Left renal pelvis (tissue), 4 donors: Measurements from ENCODE around the gene PIK3R1. TPM values are rescaled to one million over a fixed set of nuclear protein-coding genes. Genes with fewer than 3 reads are reported as not detected.

Experiments used
- DNase-seq, 4 donors: peaks; one replicate each; pipeline ENCODE4 v3.0.0-alpha.2; 2013; ENCODE audit warnings: low read depth in 4 of 4, low spot score in 3 of 4
- polyA plus RNA-seq, 4 donors: library from polyadenylated mRNA; unstranded; fragments of 120-200 nt; gene quantifications; one replicate each; pipeline ENCODE4 v1.2.1, GENCODE V29; 2013; ENCODE audit not compliant: insufficient read length in 4 of 4

PIK3R1 gene
- polyA plus RNA-seq, 4 donors = 72.4 to 139 (median 92.4) TPM

DNA sequence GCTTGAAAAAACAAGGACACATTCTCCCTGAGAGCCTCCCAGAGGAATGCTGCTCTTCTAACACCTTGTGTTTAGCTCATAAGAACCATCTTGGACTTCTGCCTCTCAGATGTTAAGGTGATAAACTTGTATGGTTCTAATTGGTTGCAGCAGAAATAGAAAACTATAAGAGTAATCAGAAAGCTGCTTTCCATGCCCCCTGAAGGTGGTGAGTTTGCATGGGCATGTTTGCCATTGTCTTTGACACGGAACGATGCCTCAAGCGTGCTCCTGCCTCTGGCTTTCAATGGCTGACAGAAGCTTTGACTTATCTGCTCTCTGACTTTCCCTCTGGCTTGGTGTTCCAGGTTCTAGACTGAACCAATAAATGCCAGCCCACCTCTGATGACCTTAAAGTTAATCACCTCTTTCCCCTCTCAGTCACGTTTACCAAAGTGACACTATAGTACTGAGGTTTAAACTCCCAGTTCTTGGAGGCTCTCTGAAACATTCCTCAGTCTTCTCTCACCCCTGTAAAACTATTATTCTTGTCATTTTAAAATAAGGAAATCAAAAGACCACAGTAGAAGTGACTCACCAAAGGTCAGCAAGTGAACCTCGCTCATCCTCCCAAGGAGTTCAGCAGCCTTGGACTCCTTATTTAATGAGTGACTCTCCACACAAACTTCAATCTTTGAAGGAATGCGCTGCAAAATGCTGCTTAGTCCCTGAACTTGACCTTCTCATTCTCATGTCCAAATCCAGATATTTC, 103.6 kb downstream of the PIK3R1 start:
- DNase-seq = no peak

DNA sequence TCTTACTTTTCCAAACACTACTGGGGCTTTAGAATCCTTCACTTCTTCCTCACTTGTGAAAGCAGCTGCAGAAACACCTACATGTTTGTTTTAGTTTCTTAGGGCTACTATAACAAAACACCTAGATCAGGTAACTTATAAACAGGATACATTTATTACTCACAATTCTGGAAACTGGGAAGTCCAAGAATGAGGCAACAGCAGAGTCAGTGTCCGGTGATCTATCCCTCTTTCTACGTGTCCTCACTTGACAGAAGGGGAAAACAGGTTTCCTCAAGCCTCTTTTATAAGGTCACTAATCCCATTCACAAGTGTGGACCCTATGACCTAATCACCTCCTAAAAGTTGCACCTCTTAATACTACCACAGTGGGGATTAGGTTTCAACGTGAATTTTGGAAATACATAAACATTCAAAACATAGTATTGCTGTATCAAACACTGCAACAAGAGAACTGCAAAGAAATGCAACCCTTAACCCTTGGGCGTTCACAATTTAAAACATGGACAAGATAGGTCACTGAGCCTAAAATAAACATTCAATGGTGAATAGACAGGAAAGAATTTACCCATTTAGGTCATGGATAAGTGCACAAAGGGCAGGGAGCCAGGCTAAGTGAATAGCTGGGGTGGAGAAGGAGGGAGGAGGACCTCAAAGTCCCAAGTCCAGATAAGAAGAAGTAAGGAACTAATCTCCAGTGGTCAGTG, 104.3 kb downstream of the PIK3R1 start:
- DNase-seq = no peak

DNA sequence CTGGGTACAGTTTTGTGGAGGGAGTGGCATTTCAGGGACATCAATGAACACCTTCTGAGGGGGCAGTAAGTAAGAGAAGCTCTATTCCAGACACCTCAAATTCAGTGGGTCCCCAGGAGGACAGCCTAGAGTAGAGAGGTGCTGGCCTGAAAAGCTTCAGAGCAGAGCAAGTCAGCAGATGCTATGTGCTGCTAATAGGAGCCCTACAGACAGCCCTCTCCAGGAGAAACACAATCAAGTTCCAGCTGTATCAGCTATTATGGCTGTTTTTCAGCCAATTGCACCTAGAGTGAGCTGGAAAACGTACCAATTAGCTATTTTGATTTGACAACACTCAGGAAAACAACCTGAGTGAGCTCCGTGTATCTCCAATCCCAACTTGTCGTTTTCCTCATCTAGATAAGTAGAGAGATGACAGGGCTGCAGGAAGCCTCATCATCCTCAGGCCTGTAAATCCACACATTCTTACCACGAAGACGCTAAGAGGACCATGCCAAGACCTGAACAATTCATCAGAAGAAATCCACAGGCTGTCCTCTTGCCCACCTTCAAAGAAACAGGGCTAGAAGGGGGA, 104.9 kb downstream of the PIK3R1 start:
- DNase-seq = no peak

DNA sequence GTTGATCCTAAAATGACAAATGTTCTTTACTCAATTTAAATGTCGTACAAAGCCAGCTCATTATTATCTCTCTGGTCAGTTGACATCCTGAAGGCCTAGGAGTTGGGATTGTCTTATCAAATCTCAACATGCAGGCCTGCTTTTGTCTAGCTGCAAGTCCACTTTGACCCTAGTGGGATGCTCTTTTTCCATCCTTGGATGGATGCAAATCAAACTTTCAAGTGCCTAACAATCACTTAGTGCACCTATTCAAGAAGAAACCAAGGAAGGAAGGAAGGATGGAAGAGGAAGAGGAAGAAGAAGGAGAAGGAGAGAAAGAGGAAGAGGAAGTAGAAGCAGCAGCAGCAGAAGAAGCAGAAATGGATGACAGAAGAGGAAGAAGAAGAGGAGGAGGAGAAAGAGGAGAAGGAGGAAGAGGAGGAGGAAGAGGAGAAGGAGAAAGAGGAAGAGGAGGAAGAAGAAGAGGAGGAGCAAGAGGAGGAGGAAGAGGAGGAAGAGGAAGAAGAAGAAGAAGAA, 109.6 kb downstream of the PIK3R1 start:
- DNase-seq = no peak

DNA sequence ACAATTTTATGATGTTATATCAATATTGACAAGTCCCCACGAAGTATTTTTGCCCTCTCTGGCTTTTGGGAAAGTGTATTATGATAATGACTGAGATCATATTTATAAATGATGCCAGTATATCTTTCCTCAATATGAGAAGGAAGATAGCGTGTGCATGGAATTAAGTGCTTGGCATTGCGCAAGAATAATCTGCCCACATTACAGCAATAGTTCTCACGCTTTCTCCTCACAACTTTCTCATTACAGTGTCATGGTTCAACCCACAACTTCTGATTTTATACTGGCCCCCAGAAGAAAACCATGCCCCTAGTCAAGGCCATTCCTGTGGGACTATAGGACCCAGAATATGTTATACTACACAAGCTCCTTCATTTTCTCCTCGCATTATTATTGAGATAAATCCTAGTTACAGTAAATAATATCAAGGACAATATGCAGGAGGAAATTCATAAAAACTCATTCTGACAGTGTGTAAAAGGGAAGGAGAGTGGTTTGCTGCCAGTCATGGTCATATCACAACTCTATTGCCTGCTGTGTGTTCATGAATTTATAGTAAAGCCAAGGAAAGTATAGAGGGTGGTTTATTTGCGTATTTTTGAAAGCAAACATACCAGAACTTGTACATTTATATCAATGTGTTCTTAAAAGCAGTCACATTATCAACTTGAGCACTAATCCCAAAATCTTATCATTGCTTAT, 114.1 kb downstream of the PIK3R1 start:
- no peak for DNase-seq

DNA sequence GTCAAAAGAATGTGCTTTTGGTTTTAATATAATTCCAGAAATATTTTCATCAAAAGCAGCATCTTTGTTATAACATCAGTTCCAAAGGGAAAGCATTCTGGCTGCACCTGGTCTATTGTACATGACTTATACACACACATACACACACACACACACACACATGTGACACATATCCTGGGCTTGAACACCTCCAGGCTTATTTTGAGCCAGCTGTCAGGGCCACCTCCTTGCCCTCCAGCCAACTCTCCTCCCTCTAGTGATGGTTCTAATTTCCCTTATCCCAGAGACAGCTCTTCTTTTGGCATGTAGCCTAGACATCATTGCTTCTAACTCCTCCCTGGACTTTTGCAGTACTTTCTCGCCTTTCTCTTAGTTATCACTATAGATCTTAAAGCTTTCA, 115.0 kb downstream of the PIK3R1 start:
- DNase-seq = no peak

DNA sequence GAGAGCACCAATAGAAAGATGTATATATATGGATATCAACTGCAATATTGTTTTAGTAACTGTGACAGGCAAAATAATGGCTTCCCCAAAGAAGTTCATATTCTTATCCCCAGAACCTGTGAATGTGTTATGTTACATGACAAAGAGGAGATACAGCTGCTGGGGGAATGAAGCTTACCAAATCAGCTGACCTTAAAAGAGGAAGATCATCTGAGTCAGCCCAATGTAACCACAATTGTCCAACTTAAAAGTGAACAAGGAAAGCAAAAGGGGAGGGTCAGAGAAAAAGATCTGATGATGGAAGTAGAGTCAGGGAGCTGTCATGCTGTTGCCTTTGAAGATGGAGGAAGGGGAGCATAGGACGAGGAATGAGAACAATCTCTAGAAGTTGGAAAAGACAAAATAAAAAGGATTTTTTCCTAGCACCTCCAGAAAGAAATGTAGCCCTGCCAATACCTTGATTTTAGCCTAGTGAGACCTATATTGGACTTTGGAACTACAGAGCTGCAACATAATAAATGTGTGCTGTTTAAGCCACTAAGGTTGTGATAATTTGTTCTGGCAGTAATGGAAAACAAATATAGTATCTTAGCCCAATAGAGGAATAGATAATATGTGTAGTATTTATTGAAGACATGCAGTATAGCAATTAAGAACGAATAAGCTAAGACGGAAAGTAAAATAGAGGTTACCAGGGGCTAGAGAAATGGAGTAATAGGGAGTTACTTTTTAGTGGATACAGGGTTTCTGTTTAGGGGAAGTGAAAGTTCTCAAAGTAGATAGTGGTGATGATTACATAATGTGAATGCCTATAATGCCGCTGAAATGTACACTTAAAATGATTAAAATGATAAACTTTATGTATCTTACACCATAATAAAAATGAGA, 115.9 kb downstream of the PIK3R1 start:
- DNase-seq = no peak

DNA sequence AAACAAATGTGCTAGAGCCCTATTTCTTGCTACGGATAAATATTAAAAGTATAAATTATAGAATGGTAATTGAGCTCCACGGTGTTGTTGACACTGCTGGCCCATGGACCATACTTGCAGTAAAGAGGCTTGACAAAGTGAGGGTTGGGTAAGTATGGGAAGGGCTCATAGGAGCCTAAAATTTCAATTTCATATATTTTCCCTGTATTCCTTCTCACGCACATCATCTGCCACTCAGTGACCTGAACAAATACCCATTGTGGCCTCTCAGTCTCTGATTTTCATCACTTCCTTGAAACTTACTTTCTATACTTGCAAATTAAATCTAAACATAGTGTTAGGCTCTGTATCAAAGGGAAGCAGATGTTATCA, 116.5 kb downstream of the PIK3R1 start:
- no peak for DNase-seq

DNA sequence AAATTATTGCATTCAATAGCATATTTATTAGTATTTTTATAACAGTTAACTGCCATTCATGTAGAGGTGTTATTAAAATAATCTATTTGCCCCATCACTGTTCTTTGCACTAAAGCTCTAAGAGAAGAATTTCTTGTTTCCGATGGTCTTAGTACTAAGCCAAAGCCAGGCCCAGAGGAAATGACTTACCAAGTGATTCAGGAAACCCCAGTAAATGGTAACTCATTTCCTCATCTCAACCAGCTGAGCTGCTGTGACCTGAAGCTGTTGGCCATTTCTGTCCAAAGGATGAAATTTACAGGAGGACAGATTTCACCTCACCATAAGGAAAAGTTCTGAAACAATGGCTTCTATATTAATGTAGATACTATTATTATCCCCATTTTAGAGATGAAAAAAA, 117.0 kb downstream of the PIK3R1 start:
- DNase-seq = no peak

DNA sequence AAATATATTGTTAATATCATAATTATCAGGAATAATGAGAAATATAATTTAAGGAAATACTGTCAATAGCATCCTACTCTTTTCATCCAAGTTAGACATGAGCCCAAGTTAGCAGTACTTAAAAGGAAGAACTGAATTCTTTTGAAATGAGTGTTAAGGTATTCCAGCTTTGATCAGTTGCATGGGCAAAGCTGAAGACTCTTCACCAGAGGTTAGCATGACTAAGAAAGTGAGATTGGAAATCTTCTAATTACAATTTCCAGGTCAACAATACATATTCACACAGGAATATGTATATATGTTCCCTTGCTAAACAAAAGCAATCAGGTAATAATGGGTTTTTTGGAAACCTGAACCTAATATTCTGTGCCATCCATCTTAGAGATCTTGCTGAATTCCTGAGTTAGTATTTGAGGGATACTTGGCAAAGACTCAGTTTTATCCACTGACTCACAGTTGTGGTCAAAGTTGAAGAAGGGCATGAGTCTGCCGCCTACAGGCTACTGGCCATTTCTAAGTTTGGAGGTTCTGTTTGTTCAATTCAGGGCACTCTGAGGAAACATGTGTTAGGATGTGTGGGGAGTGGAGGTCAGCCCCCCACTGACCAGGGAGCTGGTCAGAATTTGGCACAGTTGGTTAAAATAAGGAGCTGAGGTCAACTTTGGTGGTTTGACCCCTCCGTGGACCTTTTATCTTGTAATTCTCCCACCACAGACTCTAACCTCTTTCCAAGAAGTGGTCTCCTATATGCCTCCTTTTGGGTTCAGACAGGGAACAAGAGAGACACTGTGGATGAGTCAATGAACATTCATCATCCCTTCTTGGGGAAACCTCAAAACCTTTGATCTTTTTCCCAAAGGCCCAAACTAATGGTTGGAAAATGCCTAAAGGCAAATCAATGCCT, 118.3 kb downstream of the PIK3R1 start:
- no peak for DNase-seq

DNA sequence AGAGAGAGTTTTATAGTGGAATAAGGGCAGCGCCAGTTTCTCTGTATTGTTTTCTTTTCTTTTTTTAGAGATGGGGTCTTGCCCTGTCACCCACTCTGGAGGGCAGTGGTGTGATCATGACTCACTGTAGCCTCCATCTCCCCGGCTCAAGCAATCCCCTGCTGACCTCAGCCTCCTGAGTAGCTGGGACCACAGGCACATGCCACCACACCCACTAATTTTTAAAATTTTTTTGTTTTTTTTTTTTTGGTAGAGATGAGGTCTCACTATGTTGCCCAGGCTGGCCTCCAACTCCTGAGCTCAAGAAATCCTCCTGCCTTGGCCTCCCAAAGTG, 119.0 kb downstream of the PIK3R1 start:
- DNase-seq = no peak

DNA sequence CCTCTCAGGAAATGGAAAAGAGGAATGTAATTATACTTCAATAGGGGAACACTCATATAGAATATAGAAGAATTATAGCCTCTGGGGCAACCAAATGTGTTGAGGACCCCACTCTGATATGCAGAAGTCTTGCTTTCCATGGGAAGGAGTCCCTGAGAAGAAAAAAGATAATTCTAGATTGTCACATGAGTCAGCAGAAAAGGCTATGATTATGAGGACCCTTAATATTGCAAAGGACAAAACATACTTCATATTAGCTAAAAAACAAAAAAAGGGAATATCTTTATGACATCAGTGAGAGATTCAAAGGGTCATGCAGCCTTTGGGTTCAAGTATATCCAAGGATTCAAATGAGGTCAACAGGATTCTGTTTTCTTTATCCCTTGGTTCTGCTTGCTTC, 119.5 kb downstream of the PIK3R1 start:
- DNase-seq = no peak

DNA sequence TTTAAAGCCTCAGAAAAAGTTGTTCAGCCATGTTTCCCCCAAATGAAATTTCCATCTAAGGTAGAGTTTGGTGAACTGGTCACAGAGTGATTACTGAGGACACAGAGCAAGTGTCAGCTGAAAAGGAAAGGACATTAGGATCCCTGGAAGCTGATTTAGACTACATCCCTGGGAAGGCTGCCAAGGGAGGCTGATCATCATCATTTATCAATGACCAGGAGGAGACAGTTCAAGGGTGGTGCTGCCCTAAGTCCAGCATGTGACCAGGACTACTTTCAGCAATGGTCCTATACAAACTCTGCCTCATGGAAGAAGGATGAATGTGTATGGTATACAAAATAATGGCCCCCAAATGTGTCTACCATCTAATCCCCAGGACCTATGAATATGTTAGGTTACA, 120.6 kb downstream of the PIK3R1 start:
- DNase-seq = no peak

DNA sequence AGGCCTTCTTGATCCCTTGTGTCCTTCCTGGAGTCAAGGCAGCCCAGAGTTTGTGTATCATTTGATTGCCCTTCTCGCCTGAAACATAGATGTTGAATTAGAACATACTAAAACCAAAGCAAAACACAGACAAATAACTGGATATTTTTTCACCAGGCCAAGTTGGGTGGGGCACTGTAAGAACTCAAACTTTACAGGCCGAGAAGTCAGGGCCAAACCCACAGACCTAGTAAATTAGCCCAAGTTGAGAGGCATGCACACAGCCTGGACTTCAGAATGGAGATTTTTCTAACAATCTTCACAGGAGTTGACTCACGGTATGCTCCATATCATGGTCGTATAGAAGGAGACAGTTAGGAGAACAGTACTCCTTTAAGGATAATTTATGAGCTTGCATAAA, 121.7 kb downstream of the PIK3R1 start:
- DNase-seq = no peak

DNA sequence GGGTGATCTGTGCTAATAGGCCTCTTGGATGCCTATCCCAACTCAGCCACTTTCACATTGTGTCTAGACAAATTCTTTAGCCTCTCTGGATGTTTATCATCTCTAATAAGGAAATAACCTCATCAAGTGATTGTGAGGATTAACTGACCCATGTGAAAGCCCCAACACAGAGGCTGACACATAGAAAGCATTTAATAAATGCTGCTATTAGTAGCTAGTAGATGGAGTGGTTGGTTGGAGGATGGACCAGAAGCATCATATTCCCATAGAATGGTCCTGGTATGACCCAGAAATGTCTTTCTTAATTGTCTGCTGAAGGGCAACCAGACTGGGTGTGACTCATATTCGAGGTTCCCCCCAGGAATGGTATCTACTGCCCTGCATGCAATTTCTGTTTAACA, 124.4 kb downstream of the PIK3R1 start:
- DNase-seq = no peak

DNA sequence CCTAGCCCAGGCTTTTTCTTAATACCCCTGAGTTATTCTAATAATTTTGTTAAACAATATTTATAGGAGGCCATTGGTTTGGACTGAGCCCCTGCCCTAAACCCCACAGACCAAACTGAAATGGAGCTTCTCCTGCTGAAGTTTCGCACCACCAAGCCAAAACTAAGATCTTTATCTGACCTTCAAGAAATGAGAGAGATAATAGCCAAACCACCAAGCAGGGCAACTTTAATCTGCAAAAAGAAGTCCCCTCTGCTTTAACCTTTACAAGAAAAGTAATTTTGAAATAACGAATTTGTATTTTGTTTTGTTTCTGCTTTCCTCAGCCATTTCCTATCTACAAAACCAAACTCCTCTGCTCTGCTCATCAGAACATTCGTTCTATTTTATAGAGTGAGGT, 125.5 kb downstream of the PIK3R1 start:
- no peak for DNase-seq

DNA sequence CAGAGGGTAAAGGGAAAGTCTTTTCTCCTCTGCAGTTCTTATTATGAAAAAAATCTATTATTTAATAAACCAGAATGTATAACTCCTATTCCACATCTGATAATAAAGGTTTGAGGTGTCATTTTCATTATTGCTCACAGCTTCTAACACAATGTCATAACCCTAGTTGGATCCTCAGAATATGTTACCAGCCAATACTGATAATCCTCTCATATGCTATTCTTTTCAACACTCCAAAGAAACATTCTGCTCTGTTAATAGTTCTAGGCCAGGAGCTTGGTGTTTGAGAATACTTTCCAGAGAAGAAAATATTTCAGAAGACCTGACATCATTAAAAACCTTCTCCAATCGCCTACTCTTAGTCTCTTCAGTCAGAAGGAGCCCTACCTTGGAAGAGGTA, 127.1 kb downstream of the PIK3R1 start:
- no peak for DNase-seq

DNA sequence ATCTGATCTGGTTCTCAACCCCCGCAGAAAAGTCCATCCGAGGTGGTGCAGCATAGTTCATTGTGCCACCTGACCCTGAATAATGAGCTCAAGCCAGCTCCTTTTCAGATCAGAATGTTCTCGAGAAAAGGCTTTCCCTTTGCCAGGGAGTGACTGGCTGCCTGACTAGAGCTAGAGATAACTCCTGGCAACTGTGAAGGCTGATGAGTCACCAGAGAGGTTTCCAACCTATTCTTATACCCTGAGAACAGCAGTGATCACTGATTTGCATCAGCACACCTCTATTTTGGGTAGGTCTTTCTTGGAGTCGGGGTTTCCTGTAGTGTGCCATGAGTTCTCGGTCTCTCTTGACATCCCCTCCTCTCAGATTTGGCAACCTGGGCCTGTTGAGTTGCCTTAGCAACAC, 127.9 kb downstream of the PIK3R1 start:
- DNase-seq = no peak

DNA sequence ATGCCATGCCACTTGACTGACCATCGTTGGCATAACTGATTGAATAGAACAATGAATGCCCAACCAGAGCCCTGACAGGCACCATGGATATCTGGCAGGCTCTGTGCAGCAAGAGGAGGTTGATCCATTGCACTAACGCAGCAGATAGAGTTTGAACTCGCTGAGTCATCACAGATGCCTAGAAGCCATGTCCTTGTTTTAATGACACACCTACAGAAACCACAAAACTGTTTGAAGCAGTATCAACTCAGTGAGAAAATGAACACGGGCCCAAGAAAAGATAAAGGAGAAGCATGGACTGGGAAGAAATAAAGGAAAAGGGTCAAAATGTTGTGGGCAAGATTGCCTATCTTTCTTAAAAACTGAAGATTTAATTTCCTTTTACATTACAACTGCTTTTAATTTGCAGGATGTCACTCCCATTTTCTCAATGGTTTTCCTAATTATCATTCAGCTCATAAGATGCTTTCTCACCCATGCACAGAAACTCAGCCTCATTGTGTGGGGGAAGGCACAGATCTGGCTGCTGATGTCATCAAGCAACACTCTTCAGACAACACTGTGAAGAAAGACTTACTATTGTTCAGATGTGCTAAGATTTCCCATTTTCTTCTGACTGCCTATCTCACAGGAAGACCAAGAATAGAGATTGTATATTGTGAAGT, 129.0 kb downstream of the PIK3R1 start:
- no peak for DNase-seq
